ENCODE data around the gene CCND1.
"Not testable (repeated sequence)": the region's sequence is repeated elsewhere in the genome, so short reads cannot be mapped to it uniquely, and the experiment has no call there.

Gene CCND1

GRCh38 chr11:69617682-69618081 is 23.3 kb upstream of the CCND1 start:
- Histone ChIP-seq H3K9me3 (ENCODE audit: control insufficient read depth in 1 of 2, low read length in 2 of 2) (no peaks in the 10 kb centered on the region), H3K36me3 (ENCODE audit: control insufficient read depth in 1 of 2, insufficient read depth in 2 of 2, low read length in 2 of 2) (no peaks in the 10 kb centered on the region), H3K4me1 (ENCODE audit: control insufficient read depth in 1 of 2, insufficient read depth in 2 of 2, low read length in 2 of 2) (no peaks in the 10 kb centered on the region), H3K4me3 (ENCODE audit: low read depth in 1 of 2, low read length in 2 of 2) (no peak overlapping the region), H3K27me3 (ENCODE audit: control insufficient read depth in 1 of 2, insufficient read depth in 2 of 2, low read length in 2 of 2) (no peaks in the 10 kb centered on the region), H3K27ac (ENCODE audit: low read depth, low read length) (no peak overlapping the region), H3K9ac (ENCODE audit: low read depth in 1 of 2, low read length in 2 of 2) (no peak overlapping the region)

- H3K27me3 ChIP-seq (ENCODE audit: control insufficient read depth in 1 of 2, insufficient read depth in 2 of 2, low read length in 2 of 2): no peaks in the 10 kb centered on the region
- H3K9ac ChIP-seq (ENCODE audit: low read depth in 1 of 2, low read length in 2 of 2): no peak overlapping the region
- no peak overlapping the region for H3K27ac ChIP-seq (ENCODE audit: low read depth, low read length)
- no peak overlapping the region for H3K4me3 ChIP-seq (ENCODE audit: low read depth in 1 of 2, low read length in 2 of 2)
- H3K9me3 ChIP-seq (ENCODE audit: control insufficient read depth in 1 of 2, low read length in 2 of 2): no peaks in the 10 kb centered on the region
- no peaks in the 10 kb centered on the region for H3K36me3 ChIP-seq (ENCODE audit: control insufficient read depth in 1 of 2, insufficient read depth in 2 of 2, low read length in 2 of 2)
- no peaks in the 10 kb centered on the region for H3K4me1 ChIP-seq (ENCODE audit: control insufficient read depth in 1 of 2, insufficient read depth in 2 of 2, low read length in 2 of 2)
Observed at GRCh38 chr11:69618237-69618636, 22.7 kb upstream of the CCND1 start.

- H3K36me3 ChIP-seq (ENCODE audit: control insufficient read depth in 1 of 2, insufficient read depth in 2 of 2, low read length in 2 of 2): no peaks in the 10 kb centered on the region
- no peaks in the 10 kb centered on the region for H3K9me3 ChIP-seq (ENCODE audit: control insufficient read depth in 1 of 2, low read length in 2 of 2)
- no peaks in the 10 kb centered on the region for H3K27me3 ChIP-seq (ENCODE audit: control insufficient read depth in 1 of 2, insufficient read depth in 2 of 2, low read length in 2 of 2)
- no peaks in the 10 kb centered on the region for H3K4me1 ChIP-seq (ENCODE audit: control insufficient read depth in 1 of 2, insufficient read depth in 2 of 2, low read length in 2 of 2)
- H3K27ac ChIP-seq (ENCODE audit: low read depth, low read length): no peak overlapping the region
- no peak overlapping the region for H3K4me3 ChIP-seq (ENCODE audit: low read depth in 1 of 2, low read length in 2 of 2)
- no peak overlapping the region for H3K9ac ChIP-seq (ENCODE audit: low read depth in 1 of 2, low read length in 2 of 2)
Observed at GRCh38 chr11:69620683-69621290, 20.2 kb upstream of the CCND1 start.

GRCh38 chr11:69622097-69622681 is 18.8 kb upstream of the CCND1 start:
- not testable (repeated sequence) for H3K9ac ChIP-seq (ENCODE audit: low read depth in 1 of 2, low read length in 2 of 2); H3K27me3 ChIP-seq (ENCODE audit: control insufficient read depth in 1 of 2, insufficient read depth in 2 of 2, low read length in 2 of 2); H3K4me1 ChIP-seq (ENCODE audit: control insufficient read depth in 1 of 2, insufficient read depth in 2 of 2, low read length in 2 of 2); H3K27ac ChIP-seq (ENCODE audit: low read depth, low read length); H3K9me3 ChIP-seq (ENCODE audit: control insufficient read depth in 1 of 2, low read length in 2 of 2); H3K4me3 ChIP-seq (ENCODE audit: low read depth in 1 of 2, low read length in 2 of 2); H3K36me3 ChIP-seq (ENCODE audit: control insufficient read depth in 1 of 2, insufficient read depth in 2 of 2, low read length in 2 of 2)

GRCh38 chr11:69624293-69624692 is 16.7 kb upstream of the CCND1 start:
- Histone ChIP-seq H3K4me1 (ENCODE audit: control insufficient read depth in 1 of 2, insufficient read depth in 2 of 2, low read length in 2 of 2) (no peaks in the 10 kb centered on the region), H3K4me3 (ENCODE audit: low read depth in 1 of 2, low read length in 2 of 2) (no peak overlapping the region)

DNA sequence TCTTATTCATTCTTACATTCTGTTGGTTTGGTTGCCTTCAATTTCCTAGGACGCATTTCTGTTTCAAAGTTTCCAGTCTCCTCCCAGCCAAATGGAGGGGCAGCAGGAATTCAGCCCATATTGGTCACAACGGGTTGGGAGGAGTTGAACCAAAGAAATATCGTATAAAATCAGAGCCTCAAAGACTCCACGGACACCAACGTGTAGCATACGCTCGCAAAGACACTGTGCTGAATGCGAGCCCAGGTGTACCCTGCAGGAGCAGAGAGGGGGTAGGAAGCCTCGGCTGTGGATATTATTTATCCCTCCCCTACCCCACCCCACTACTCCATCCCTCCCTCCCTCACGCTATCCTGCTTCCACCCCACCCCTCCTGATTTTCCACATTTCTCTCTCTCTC is 15.5 kb upstream of the CCND1 start:
- Histone ChIP-seq H3K27me3 (ENCODE audit: control insufficient read depth in 1 of 2, insufficient read depth in 2 of 2, low read length in 2 of 2) (no peaks in the 10 kb centered on the region), H3K27ac (ENCODE audit: low read depth, low read length) (no peak overlapping the region), H3K4me3 (ENCODE audit: low read depth in 1 of 2, low read length in 2 of 2) (no peak overlapping the region), H3K36me3 (ENCODE audit: control insufficient read depth in 1 of 2, insufficient read depth in 2 of 2, low read length in 2 of 2) (no peaks in the 10 kb centered on the region), H3K4me1 (ENCODE audit: control insufficient read depth in 1 of 2, insufficient read depth in 2 of 2, low read length in 2 of 2) (no peaks in the 10 kb centered on the region), H3K9ac (ENCODE audit: low read depth in 1 of 2, low read length in 2 of 2) (no peak overlapping the region), H3K9me3 (ENCODE audit: control insufficient read depth in 1 of 2, low read length in 2 of 2) (peaks cover 0 to 7% of the 10 kb centered on the region in 2 donors)

More at GRCh38 chr11:69624293-69624692, 16.7 kb upstream of the CCND1 start:
- Histone ChIP-seq H3K9me3 (ENCODE audit: control insufficient read depth in 1 of 2, low read length in 2 of 2) (no peaks in the 10 kb centered on the region), H3K27ac (ENCODE audit: low read depth, low read length) (no peak overlapping the region), H3K27me3 (ENCODE audit: control insufficient read depth in 1 of 2, insufficient read depth in 2 of 2, low read length in 2 of 2) (no peaks in the 10 kb centered on the region), H3K36me3 (ENCODE audit: control insufficient read depth in 1 of 2, insufficient read depth in 2 of 2, low read length in 2 of 2) (no peaks in the 10 kb centered on the region), H3K9ac (ENCODE audit: low read depth in 1 of 2, low read length in 2 of 2) (no peak overlapping the region)

- Histone ChIP-seq H3K27me3 (ENCODE audit: control insufficient read depth in 1 of 2, insufficient read depth in 2 of 2, low read length in 2 of 2) (no peaks in the 10 kb centered on the region), H3K9ac (ENCODE audit: low read depth in 1 of 2, low read length in 2 of 2) (no peak overlapping the region), H3K9me3 (ENCODE audit: control insufficient read depth in 1 of 2, low read length in 2 of 2) (peaks cover 0 to 7% of the 10 kb centered on the region in 2 donors), H3K27ac (ENCODE audit: low read depth, low read length) (no peak overlapping the region), H3K4me3 (ENCODE audit: low read depth in 1 of 2, low read length in 2 of 2) (no peak overlapping the region), H3K36me3 (ENCODE audit: control insufficient read depth in 1 of 2, insufficient read depth in 2 of 2, low read length in 2 of 2) (no peaks in the 10 kb centered on the region), H3K4me1 (ENCODE audit: control insufficient read depth in 1 of 2, insufficient read depth in 2 of 2, low read length in 2 of 2) (no peaks in the 10 kb centered on the region)
Observed at GRCh38 chr11:69627551-69627950, 13.4 kb upstream of the CCND1 start.

DNA sequence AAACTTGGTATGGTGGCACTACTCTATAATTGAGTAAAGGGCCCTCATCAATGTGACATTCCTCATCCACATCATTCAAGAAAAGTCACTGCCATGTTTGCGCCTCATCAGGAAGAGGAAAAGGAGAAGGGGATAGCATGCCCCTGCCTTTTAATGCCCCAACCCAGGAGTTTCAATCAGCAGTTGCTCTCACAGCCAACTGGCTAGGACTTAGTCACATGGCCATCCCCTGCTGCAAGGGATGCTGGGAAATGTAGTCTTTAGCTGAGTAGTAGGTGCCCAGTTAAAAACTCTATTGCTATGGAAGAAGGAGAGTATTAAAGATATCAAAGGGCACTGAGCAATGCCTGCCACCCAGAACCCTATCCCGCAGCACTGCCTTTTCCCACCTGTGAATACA is 10.9 kb upstream of the CCND1 start:
- Histone ChIP-seq H3K27me3 (ENCODE audit: control insufficient read depth in 1 of 2, insufficient read depth in 2 of 2, low read length in 2 of 2) (no peaks in the 10 kb centered on the region), H3K9ac (ENCODE audit: low read depth in 1 of 2, low read length in 2 of 2) (no peak overlapping the region), H3K4me3 (ENCODE audit: low read depth in 1 of 2, low read length in 2 of 2) (no peak overlapping the region), H3K36me3 (ENCODE audit: control insufficient read depth in 1 of 2, insufficient read depth in 2 of 2, low read length in 2 of 2) (no peaks in the 10 kb centered on the region), H3K27ac (ENCODE audit: low read depth, low read length) (no peak overlapping the region), H3K4me1 (ENCODE audit: control insufficient read depth in 1 of 2, insufficient read depth in 2 of 2, low read length in 2 of 2) (no peaks in the 10 kb centered on the region), H3K9me3 (ENCODE audit: control insufficient read depth in 1 of 2, low read length in 2 of 2) (peaks cover 0 to 7% of the 10 kb centered on the region in 2 donors)

DNA sequence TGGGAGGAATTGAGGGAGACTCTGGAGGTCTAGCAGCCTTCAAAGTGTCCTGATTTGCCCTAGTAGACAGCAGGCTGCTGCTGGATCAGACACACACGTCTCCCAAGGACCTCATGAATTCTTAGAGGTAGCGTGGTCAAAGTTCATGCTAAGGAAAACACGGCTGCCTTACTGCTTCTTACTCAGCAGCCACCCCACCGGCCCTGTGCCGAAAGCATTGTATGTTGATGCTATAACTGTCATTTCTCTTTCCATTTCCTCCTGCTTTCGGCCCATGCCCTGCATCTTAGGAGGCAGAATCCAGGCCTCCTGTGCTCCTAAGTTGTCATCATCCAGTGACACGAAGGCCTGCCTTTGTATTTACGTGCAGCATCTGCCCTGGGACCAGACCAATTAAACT is 10.5 kb upstream of the CCND1 start:
- no peaks in the 10 kb centered on the region for H3K4me1 ChIP-seq (ENCODE audit: control insufficient read depth in 1 of 2, insufficient read depth in 2 of 2, low read length in 2 of 2)
- H3K9ac ChIP-seq (ENCODE audit: low read depth in 1 of 2, low read length in 2 of 2): no peak overlapping the region
- peaks cover 0 to 7% of the 10 kb centered on the region in 2 donors for H3K9me3 ChIP-seq (ENCODE audit: control insufficient read depth in 1 of 2, low read length in 2 of 2)

DNA sequence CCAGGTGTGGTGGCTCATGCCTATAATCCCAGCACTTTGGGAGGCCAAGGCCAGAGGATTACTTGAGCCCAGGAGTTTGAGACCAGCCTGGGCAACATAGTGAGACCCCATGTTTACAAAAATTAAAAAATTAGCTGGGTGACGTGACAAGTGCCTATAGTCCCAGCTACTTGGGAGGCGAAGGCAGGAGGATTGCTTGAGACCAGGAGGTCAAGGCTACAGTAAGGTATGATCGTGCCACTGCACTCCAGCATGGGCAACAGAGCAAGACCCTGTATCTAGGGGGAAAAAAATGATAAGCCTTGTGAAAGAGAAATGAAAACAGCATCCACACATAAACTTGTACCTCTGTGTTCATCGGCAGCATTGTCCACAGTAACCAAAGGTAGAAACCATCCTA is 8.1 kb upstream of the CCND1 start:
- H3K4me1 ChIP-seq (ENCODE audit: control insufficient read depth in 1 of 2, insufficient read depth in 2 of 2, low read length in 2 of 2): peaks cover 13 to 21% of the 10 kb centered on the region in 2 donors
- peaks cover 4 to 12% of the 10 kb centered on the region in 2 donors for H3K27me3 ChIP-seq (ENCODE audit: control insufficient read depth in 1 of 2, insufficient read depth in 2 of 2, low read length in 2 of 2)
- H3K9me3 ChIP-seq (ENCODE audit: control insufficient read depth in 1 of 2, low read length in 2 of 2): peaks cover 0 to 7% of the 10 kb centered on the region in 2 donors
- H3K36me3 ChIP-seq (ENCODE audit: control insufficient read depth in 1 of 2, insufficient read depth in 2 of 2, low read length in 2 of 2): no peaks in the 10 kb centered on the region
- H3K9ac ChIP-seq (ENCODE audit: low read depth in 1 of 2, low read length in 2 of 2): no peak overlapping the region
- no peak overlapping the region for H3K27ac ChIP-seq (ENCODE audit: low read depth, low read length)
- H3K4me3 ChIP-seq (ENCODE audit: low read depth in 1 of 2, low read length in 2 of 2): no peak overlapping the region

More for the DNA sequence above, 10.5 kb upstream of the CCND1 start:
- no peak overlapping the region for H3K27ac ChIP-seq (ENCODE audit: low read depth, low read length)
- H3K36me3 ChIP-seq (ENCODE audit: control insufficient read depth in 1 of 2, insufficient read depth in 2 of 2, low read length in 2 of 2): no peaks in the 10 kb centered on the region
- H3K4me3 ChIP-seq (ENCODE audit: low read depth in 1 of 2, low read length in 2 of 2): no peak overlapping the region
- no peaks in the 10 kb centered on the region for H3K27me3 ChIP-seq (ENCODE audit: control insufficient read depth in 1 of 2, insufficient read depth in 2 of 2, low read length in 2 of 2)
